ENCODE data around the gene VMAC.

DNA sequence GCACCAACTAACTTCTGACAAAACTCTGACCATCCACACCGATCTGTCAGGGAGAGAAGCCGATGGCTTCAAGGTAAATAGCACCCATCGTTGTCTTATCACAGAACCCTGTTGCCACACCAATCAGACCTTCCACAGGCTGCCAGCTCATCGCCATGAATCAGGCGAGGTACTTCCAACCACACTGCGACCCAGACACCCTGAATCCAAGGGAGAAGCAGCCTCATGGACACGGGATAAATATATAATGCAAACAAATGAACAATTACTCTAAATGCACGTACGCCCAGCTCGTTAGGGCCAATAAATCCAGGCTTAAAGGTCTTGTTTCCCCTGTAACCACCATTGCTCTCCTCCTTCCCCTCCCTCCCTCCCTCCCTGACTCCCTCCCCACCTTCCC lies 52.5 kb downstream of the VMAC start:
- TF ChIP-seq, protein P1, sequence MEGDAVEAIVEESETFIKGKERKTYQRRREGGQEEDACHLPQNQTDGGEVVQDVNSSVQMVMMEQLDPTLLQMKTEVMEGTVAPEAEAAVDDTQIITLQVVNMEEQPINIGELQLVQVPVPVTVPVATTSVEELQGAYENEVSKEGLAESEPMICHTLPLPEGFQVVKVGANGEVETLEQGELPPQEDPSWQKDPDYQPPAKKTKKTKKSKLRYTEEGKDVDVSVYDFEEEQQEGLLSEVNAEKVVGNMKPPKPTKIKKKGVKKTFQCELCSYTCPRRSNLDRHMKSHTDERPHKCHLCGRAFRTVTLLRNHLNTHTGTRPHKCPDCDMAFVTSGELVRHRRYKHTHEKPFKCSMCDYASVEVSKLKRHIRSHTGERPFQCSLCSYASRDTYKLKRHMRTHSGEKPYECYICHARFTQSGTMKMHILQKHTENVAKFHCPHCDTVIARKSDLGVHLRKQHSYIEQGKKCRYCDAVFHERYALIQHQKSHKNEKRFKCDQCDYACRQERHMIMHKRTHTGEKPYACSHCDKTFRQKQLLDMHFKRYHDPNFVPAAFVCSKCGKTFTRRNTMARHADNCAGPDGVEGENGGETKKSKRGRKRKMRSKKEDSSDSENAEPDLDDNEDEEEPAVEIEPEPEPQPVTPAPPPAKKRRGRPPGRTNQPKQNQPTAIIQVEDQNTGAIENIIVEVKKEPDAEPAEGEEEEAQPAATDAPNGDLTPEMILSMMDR (optimal IDR thresholded peaks at IDR 0.05 in 1 of 3, IDR thresholded peaks at IDR 0.05 in 1 of 3, conservative IDR thresholded peaks at IDR 0.05 in 1 of 3; ENCODE audit: extremely low read depth in 1 of 3, insufficient read depth in 2 of 3, low read length in 3 of 3), result no peak
- TF ChIP-seq EZH2 (IDR thresholded peaks at IDR 0.05; ENCODE audit: low read length), result no peak
